ENCODE data around the gene SLC35B2. TPM values are rescaled to one million over a fixed set of nuclear protein-coding genes. Genes with fewer than 3 reads are reported as not detected.

SLC35B2 gene
- total RNA-seq, 1 donor from 2014 or later: 25.3 TPM

- no peak overlapping the region for H3K27ac Mint-ChIP-seq
- H3K27me3 Mint-ChIP-seq: peaks cover 62% of the 10 kb centered on the region
- peaks cover 9% of the 10 kb centered on the region for H3K36me3 Mint-ChIP-seq (ENCODE audit: low read depth)
- intact Hi-C loops (cut with micrococcal nuclease): no loop called here
- H3K4me1 Mint-ChIP-seq: peaks cover 3% of the 10 kb centered on the region
- no peaks in the 10 kb centered on the region for H3K9me3 Mint-ChIP-seq
- DNase-seq: no peak
- H3K4me3 Mint-ChIP-seq: no peak overlapping the region
These were observed 37.8 kb upstream of the SLC35B2 start for GRCh38 chr6:44294832-44295791.

DNA sequence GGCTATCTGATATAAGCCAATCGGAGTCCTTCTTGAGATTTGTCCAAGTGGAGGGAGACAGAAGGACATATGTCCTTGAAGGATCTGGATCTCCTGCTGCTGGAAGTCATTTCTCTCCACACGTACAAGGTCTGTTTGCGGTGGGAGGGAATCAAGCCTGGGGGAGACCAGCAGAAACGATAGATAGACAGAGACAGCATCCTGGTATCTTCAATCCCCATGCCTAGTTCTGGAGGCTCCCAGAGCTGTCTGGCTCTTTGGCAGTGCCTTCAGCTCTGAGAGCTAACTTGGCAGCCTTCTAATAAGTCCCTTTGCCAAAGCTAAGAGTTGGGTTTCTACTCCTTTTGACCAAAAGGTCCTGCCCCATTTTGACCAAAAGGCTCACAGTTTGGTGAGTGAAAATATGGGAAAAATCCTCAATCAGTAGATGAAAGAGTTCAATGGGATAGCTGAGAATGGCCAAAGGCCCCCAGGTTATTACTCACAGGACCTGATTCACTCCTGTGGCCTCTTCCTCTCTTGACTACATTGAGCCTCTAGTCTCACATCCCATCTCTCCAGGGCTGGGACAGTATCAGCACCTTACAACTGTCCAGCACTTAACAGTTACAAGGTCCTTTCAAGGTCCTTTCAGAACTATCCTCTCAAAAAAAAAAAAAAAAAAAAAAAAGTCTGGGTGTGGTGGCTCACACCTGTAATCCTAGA lies 35.5 kb upstream of the SLC35B2 start:
- Mint-ChIP-seq H3K9me3 (no peaks in the 10 kb centered on the region), H3K4me3 (no peak overlapping the region), H3K4me1 (peaks cover 2% of the 10 kb centered on the region), H3K36me3 (ENCODE audit: low read depth) (no peaks in the 10 kb centered on the region), H3K27ac (no peak overlapping the region), H3K27me3 (peaks cover 60% of the 10 kb centered on the region)
- intact Hi-C loops (cut with micrococcal nuclease): no loop called here
- no peak for DNase-seq

GRCh38 chr6:44291841-44292240 lies 34.5 kb upstream of the SLC35B2 start:
- Mint-ChIP-seq H3K27me3 (peaks cover 62% of the 10 kb centered on the region), H3K36me3 (ENCODE audit: low read depth) (no peaks in the 10 kb centered on the region), H3K27ac (no peak overlapping the region), H3K4me1 (no peaks in the 10 kb centered on the region), H3K4me3 (no peak overlapping the region), H3K9me3 (no peaks in the 10 kb centered on the region)
- no peak for DNase-seq
- intact Hi-C loops (cut with micrococcal nuclease): no loop called here

GRCh38 chr6:44289726-44290260 lies 32.5 kb upstream of the SLC35B2 start:
- intact Hi-C loops (cut with micrococcal nuclease): no loop called here
- Mint-ChIP-seq H3K36me3 (ENCODE audit: low read depth) (no peaks in the 10 kb centered on the region), H3K4me3 (no peak overlapping the region), H3K9me3 (no peaks in the 10 kb centered on the region), H3K27ac (no peak overlapping the region), H3K27me3 (peaks cover 47% of the 10 kb centered on the region), H3K4me1 (no peaks in the 10 kb centered on the region)
- DNase-seq: no peak

- peaks cover 38% of the 10 kb centered on the region for H3K27me3 Mint-ChIP-seq
- no peaks in the 10 kb centered on the region for H3K4me1 Mint-ChIP-seq
- intact Hi-C loops (cut with micrococcal nuclease): no loop called here
- no peaks in the 10 kb centered on the region for H3K36me3 Mint-ChIP-seq (ENCODE audit: low read depth)
- no peaks in the 10 kb centered on the region for H3K9me3 Mint-ChIP-seq
- no peak overlapping the region for H3K4me3 Mint-ChIP-seq
- DNase-seq: no peak
- no peak overlapping the region for H3K27ac Mint-ChIP-seq
These were observed 29.4 kb upstream of the SLC35B2 start for GRCh38 chr6:44286747-44287146.

DNA sequence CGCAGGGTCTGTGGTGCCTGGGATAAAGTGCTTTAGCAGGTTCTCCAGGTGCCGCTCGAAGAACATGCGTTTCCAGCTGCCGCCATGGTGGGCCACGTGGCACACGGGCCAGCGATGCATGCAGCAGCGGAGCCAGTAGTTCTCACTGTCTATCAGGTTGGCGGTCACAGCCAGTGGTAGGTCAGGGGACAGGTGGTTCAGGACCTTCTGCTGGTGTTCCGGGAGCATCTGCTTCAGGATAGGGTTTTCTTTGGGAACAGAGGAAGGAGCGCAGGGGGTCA lies 28.9 kb upstream of the SLC35B2 start:
- no peak overlapping the region for H3K27ac Mint-ChIP-seq
- H3K9me3 Mint-ChIP-seq: no peaks in the 10 kb centered on the region
- H3K4me3 Mint-ChIP-seq: no peak overlapping the region
- no peaks in the 10 kb centered on the region for H3K4me1 Mint-ChIP-seq
- no peak for DNase-seq
- intact Hi-C loops (cut with micrococcal nuclease): no loop called here
- peaks cover 35% of the 10 kb centered on the region for H3K27me3 Mint-ChIP-seq
- no peaks in the 10 kb centered on the region for H3K36me3 Mint-ChIP-seq (ENCODE audit: low read depth)

DNA sequence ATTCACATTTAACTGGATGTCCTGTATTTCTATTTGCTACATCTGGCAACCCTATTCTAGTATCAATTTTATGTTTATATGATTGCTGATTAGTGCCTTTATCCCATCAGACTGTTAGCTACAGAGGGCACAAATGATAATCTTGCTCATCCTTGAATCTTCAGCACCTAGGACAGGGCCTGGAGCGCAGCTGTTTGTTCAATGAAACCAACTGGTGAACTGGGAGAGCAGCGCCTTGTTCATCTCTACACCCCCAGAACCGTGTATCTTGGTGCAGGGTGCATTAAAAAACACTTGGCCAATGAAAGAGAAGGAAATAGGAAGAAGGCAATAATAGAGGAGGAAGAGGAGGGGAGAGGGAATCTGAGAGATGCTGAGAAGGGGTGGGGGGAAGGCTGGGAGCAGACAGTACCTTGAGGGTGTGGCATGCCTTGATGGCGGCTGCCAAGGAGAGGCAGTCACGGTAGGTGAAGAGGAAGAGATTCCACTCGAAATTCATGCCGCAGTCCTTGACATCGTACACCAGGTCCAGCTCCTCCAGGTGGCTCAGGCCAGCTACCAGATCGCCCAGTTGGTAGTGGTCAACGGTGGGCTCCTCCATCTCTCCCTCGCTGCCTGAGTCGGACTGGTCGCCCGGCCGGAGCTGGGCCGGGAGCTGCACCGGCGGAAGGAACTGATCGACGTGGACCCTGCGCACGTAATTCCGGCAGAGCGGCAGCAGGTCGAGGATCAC lies 28.4 kb upstream of the SLC35B2 start:
- Mint-ChIP-seq H3K9me3 (no peaks in the 10 kb centered on the region), H3K36me3 (ENCODE audit: low read depth) (no peaks in the 10 kb centered on the region), H3K27me3 (peaks cover 32% of the 10 kb centered on the region), H3K4me3 (no peak overlapping the region), H3K4me1 (no peaks in the 10 kb centered on the region), H3K27ac (no peak overlapping the region)
- DNase-seq: no peak
- intact Hi-C loops (cut with micrococcal nuclease): no loop called here

- Mint-ChIP-seq H3K9me3 (no peaks in the 10 kb centered on the region), H3K4me1 (no peaks in the 10 kb centered on the region), H3K36me3 (ENCODE audit: low read depth) (no peaks in the 10 kb centered on the region), H3K4me3 (no peak overlapping the region), H3K27ac (no peak overlapping the region), H3K27me3 (peaks cover 28% of the 10 kb centered on the region)
- intact Hi-C loops (cut with micrococcal nuclease): no loop called here
- no peak for DNase-seq
These were observed 27.5 kb upstream of the SLC35B2 start for GRCh38 chr6:44284867-44285266.

DNA sequence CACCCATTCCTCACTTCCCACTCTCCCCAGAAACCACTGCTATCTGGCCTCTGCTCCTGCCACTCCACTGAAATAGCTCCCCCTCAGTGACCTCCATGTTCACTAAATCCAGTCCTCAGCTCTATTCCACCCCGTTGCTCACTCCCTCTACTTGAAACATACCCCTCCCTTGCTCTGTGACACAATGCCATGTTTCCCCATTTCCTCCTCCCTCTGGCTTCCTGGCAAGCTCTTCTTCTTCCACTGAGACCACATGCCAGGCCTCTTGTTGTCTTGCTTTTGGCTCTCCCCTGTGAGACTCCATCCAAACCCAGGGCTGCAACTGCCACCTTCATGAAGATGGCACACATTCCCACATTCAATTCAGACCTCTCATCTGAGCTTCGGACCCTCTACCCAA lies 26.8 kb upstream of the SLC35B2 start:
- intact Hi-C loops (cut with micrococcal nuclease): no loop called here
- DNase-seq: no peak
- H3K4me1 Mint-ChIP-seq: no peaks in the 10 kb centered on the region
- no peak overlapping the region for H3K27ac Mint-ChIP-seq
- peaks cover 24% of the 10 kb centered on the region for H3K27me3 Mint-ChIP-seq
- no peak overlapping the region for H3K4me3 Mint-ChIP-seq
- no peaks in the 10 kb centered on the region for H3K36me3 Mint-ChIP-seq (ENCODE audit: low read depth)
- H3K9me3 Mint-ChIP-seq: no peaks in the 10 kb centered on the region

GRCh38 chr6:44278774-44279697 lies 21.7 kb upstream of the SLC35B2 start:
- no peaks in the 10 kb centered on the region for H3K36me3 Mint-ChIP-seq (ENCODE audit: low read depth)
- no peak overlapping the region for H3K27ac Mint-ChIP-seq
- no peaks in the 10 kb centered on the region for H3K9me3 Mint-ChIP-seq
- H3K4me3 Mint-ChIP-seq: no peak overlapping the region
- no peak for DNase-seq
- H3K4me1 Mint-ChIP-seq: peaks cover 2% of the 10 kb centered on the region
- intact Hi-C loops (cut with micrococcal nuclease): no loop called here
- peaks cover 33% of the 10 kb centered on the region for H3K27me3 Mint-ChIP-seq

GRCh38 chr6:44278315-44278714 lies 21.0 kb upstream of the SLC35B2 start:
- peaks cover 2% of the 10 kb centered on the region for H3K4me1 Mint-ChIP-seq
- DNase-seq: no peak
- intact Hi-C loops (cut with micrococcal nuclease): no loop called here
- H3K27me3 Mint-ChIP-seq: peaks cover 37% of the 10 kb centered on the region
- no peaks in the 10 kb centered on the region for H3K9me3 Mint-ChIP-seq
- H3K36me3 Mint-ChIP-seq (ENCODE audit: low read depth): no peaks in the 10 kb centered on the region
- H3K27ac Mint-ChIP-seq: no peak overlapping the region
- H3K4me3 Mint-ChIP-seq: no peak overlapping the region

GRCh38 chr6:44277763-44278162 lies 20.4 kb upstream of the SLC35B2 start:
- H3K27me3 Mint-ChIP-seq: peaks cover 43% of the 10 kb centered on the region
- H3K4me3 Mint-ChIP-seq: no peak overlapping the region
- no peaks in the 10 kb centered on the region for H3K9me3 Mint-ChIP-seq
- no peak overlapping the region for H3K27ac Mint-ChIP-seq
- H3K4me1 Mint-ChIP-seq: peaks cover 2% of the 10 kb centered on the region
- intact Hi-C loops (cut with micrococcal nuclease): no loop called here
- no peak for DNase-seq
- H3K36me3 Mint-ChIP-seq (ENCODE audit: low read depth): no peaks in the 10 kb centered on the region

Measured in activated CD4-positive, alpha-beta T cell treated with anti-CD3 and anti-CD28 coated beads, Interleukin-2, amount 10 ng/mL, durations not matched to agents 24 days and 14 days (primary cell).